H7 (cell line): Measurements from ENCODE around the gene RNF138. TPM values are rescaled to one million over a fixed set of nuclear protein-coding genes. Genes with fewer than 3 reads are reported as not detected.
"Not testable (repeated sequence)": the region's sequence is repeated elsewhere in the genome, so short reads cannot be mapped to it uniquely, and the experiment has no call there.

Experiments
- DNase-seq: peaks from one replicate; pipeline ENCODE4 v3.0.0; 2012
- H3K27me3 ChIP-seq: 2 replicates; pipeline ENCODE4 v1.6.0; 2011; ENCODE audit warnings: mild to moderate bottlenecking, low read length; ENCODE audit not compliant: control insufficient read depth, insufficient read depth
- H3K36me3 ChIP-seq: replicated peaks from 2 replicates; pipeline ENCODE4 v1.5.1; 2011; ENCODE audit warnings: low read length; ENCODE audit not compliant: control insufficient read depth, insufficient read depth
- H3K4me3 ChIP-seq: 2 replicates; pipeline ENCODE4 v1.5.1; 2011; ENCODE audit warnings: low read depth, mild to moderate bottlenecking, control low read depth, low read length, moderate library complexity; ENCODE audit not compliant: insufficient read depth
- total RNA-seq: library from RNA; depleted of rRNA; stranded (reverse); fragments of >200 nt; shearing (Covaris generic); gene quantifications from 2 replicates; pipeline ENCODE4 v1.2.3, GENCODE V29; 2014

The RNF138 gene
- total RNA-seq, 1 experiment from 2014 or later, result 130 TPM

DNA sequence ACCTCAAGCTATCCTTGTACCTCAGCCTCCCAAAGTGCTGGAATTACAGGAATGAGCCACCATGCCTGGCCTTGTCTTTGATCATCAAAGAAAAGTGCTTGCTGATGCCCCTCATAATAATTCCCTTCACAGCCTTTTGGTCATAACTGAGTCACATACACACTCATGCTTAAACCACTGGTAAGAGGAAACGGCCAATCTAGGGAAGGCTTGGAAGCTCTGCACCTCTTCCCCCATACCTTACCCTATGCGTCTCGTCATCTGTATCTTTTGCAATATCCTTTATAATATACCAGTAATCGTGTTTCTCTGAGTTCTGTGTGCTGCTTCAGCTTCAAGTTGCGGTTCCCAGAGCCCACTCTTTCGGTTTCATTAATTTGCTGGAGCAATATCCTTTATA is 4.8 kb upstream of the RNF138 start:
- H3K36me3 ChIP-seq, result no peaks in the 10 kb centered on the region; the same call in 1 of the 2 replicates
- no peak for DNase-seq

DNA sequence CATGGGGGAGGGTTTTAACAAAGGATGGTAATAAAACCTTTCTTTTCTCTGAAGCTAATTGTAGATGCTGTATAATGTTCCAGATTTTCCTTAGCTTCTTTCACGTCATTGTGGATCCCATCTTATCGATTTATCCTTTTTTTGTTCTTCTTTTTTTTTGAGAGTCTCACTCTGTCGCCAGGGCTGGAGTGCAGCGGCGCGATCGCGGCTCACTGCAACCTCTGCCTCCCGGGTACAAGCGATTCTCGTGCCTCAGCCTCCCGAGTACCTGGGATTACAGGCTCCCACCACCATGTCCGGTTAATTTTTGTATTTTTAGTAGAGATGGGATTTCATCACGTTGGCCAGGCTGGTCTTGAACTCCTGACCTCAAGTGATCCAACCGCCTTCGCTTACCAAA is 843 bp upstream of the RNF138 start:
- not testable (repeated sequence) for H3K27me3 ChIP-seq, H3K4me3 ChIP-seq, H3K36me3 ChIP-seq, DNase-seq

More for the DNA sequence above, 4.8 kb upstream of the RNF138 start:
- Histone ChIP-seq H3K27me3 (no peaks in the 10 kb centered on the region), H3K4me3 (no peak overlapping the region)

GRCh38 chr18:32091325-32091723 is 350 bp upstream of the RNF138 start:
- H3K27me3 ChIP-seq, result no peaks in the 10 kb centered on the region
- no peak for DNase-seq
- no peaks in the 10 kb centered on the region; the same call in none of the 2 replicates for H3K36me3 ChIP-seq
- H3K4me3 ChIP-seq, result peak overlapping the region; percentile 74

DNA sequence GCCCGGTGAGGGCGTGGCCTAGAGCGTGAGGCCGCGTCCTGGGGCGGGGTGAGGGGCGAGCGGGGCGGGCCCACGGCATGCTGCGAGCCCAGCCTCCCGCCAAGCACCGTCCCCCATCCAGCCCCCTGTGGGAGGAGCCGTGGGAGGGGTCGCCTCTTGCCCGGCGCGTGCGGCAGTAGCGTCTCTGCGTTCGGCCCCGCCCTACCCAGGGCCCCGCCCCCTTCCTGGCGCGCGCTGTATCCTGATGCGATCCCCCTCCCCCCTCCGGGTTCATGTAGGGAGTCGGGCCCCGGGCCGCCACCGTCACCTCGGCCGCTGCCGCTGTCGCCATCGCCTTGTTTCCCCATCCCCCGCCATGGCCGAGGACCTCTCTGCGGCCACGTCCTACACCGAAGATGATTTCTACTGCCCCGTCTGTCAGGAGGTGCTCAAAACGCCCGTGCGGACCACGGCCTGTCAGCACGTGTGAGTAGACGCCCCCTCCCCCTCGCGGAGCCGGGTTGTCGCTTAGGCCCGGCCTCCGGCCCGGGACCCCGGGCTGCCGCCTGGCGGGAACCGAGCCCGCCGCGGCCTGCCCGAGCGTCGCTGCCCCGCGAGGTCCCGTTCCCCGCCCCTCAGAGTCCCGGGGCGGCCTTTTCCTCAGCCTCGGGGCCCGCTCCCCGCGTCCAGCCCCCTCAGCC is 888 bp downstream of the RNF138 start:
- Histone ChIP-seq H3K36me3 (no peaks in the 10 kb centered on the region; the same call in none of the 2 replicates), H3K4me3 (peak overlapping the region; percentile 78)
- peak; percentile 99 for DNase-seq

GRCh38 chr18:32093102-32093511 is 1.4 kb downstream of the RNF138 start:
- peak; percentile 80 for DNase-seq

More for the DNA sequence above, 888 bp downstream of the RNF138 start:
- no peaks in the 10 kb centered on the region for H3K27me3 ChIP-seq

DNA sequence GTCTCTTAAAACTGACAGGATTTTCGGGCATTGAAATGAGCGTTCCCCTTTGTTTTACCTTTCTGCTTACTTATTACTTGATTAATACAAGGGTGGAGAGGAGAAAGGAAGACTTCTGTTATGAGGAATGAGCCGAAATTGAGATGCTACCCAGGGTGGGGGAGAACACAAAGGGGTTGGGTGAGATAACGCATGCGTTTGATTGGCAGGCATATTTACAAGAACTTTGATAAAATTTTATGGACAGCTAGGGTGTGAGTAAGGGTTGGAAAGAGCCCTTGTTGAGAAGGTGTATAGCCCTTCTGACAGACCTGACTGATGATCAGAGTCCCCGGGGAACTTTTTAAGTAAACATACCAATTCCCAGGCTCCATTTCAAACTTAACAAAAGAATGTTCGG is 1.8 kb downstream of the RNF138 start:
- Histone ChIP-seq H3K36me3 (no peaks in the 10 kb centered on the region; the same call in none of the 2 replicates), H3K27me3 (no peaks in the 10 kb centered on the region), H3K4me3 (peak overlapping the region; percentile 78)
- DNase-seq, result no peak

More at GRCh38 chr18:32093102-32093511, 1.4 kb downstream of the RNF138 start:
- H3K4me3 ChIP-seq, result peak overlapping the region; percentile 78
- no peaks in the 10 kb centered on the region for H3K27me3 ChIP-seq
- no peaks in the 10 kb centered on the region; the same call in none of the 2 replicates for H3K36me3 ChIP-seq

- Histone ChIP-seq H3K27me3 (no peaks in the 10 kb centered on the region), H3K4me3 (no peak overlapping the region), H3K36me3 (no peaks in the 10 kb centered on the region; the same call in 1 of the 2 replicates)
- DNase-seq, result no peak
Measured at GRCh38 chr18:32095192-32095899, 3.7 kb downstream of the RNF138 start.

DNA sequence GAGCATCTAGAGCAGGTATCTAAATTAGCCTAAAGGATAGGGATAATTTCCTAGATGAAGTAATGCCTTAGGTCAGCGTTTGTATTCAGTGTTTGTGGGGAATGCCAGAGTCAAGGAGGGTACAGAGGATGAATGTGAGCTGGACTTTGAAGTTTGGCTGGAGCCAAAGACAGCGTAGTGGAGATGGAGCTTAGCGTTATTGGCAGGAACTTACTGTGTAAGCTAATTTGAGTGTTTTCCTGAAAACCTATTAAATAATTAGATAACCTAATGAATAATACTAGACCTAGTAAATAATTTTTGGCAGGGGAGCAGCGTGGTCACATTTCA is 4.2 kb downstream of the RNF138 start:
- no peak for DNase-seq
- H3K36me3 ChIP-seq, result no peaks in the 10 kb centered on the region; the same call in 1 of the 2 replicates
- no peaks in the 10 kb centered on the region for H3K27me3 ChIP-seq
- no peak overlapping the region for H3K4me3 ChIP-seq

- Histone ChIP-seq H3K36me3 (no peaks in the 10 kb centered on the region; the same call in 1 of the 2 replicates), H3K27me3 (no peaks in the 10 kb centered on the region), H3K4me3 (no peak overlapping the region)
- DNase-seq, result no peak
Measured at GRCh38 chr18:32096946-32097345, 5.3 kb downstream of the RNF138 start.

DNA sequence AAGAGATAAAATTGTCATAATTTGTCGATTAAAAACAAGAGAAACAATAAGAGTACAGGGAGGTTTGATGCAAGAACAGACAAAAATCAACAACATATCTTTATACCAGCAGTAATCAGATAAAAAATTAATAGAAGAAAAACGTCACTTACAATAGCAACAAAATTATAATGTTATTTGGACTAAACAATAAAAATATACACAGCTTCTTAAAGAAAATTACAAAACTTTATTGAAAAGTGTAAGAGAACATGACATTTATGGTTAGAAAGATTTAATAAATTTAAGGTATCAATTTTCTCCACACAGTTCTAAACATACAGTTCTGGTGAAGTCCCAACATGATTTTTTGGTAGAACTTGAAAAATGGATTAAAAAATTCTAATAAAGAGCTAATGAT is 12.8 kb downstream of the RNF138 start:
- H3K4me3 ChIP-seq, result no peak overlapping the region
- no peak for DNase-seq
- H3K27me3 ChIP-seq, result no peaks in the 10 kb centered on the region
- no peaks in the 10 kb centered on the region; the same call in 1 of the 2 replicates for H3K36me3 ChIP-seq

GRCh38 chr18:32110005-32110404 is 18.3 kb downstream of the RNF138 start:
- no peak for DNase-seq
- no peak overlapping the region for H3K4me3 ChIP-seq
- peaks cover 2% of the 10 kb centered on the region for H3K36me3 ChIP-seq
- H3K27me3 ChIP-seq, result no peaks in the 10 kb centered on the region

- no peak overlapping the region for H3K4me3 ChIP-seq
- H3K27me3 ChIP-seq, result no peaks in the 10 kb centered on the region
- DNase-seq, result no peak
- peaks cover 2% of the 10 kb centered on the region for H3K36me3 ChIP-seq
Measured at GRCh38 chr18:32111706-32112105, 20.0 kb downstream of the RNF138 start.

DNA sequence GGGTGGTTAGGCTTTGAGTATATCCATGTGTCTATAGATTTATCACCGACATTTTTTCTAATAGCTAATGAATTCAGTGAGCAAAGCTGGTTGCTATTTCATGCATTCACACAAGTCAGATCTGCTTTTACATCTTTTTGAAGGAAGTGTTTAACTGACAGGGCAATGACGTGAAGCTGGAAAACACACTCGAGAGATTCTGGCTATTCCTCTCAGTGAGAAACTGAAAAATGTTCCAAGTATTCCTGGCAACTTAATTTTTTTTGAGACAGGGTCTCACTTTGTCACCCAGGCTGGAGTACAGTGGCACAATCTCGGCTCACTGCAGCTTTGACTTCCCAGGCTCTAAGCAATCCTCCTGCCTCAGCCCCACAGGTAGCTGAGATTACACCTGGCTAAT is 21.2 kb downstream of the RNF138 start:
- peaks cover 2% of the 10 kb centered on the region for H3K36me3 ChIP-seq
- DNase-seq, result no peak

DNA sequence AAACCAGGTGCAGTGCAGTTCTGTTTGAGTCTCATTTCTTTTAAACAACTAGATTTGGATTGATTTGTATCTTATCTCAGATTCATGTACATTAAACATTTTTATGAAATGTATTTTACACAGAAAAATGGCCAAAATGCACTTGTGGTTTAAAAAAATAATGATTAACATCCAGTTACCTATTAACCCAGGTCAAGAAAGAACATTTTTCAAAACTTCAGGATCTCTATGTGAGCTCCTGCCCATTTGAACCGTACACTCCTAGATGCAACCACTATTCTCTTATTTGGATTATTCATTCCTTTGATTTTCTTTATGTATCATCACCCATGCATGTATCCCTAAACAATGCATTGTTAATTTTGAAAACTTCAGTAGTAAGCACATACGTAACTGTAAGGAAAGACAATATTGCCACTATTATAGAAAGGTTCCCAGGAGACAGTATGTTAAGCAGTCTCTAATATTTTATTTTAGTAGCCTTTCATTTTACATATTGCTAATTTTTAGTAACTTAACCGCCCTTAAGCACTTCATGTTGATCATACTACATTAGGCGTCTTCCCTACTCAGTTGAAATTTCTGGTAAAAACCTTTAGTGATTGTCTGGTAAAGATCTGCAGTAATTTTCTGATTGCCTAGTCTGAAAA is 22.7 kb downstream of the RNF138 start:
- no peak overlapping the region for H3K4me3 ChIP-seq
- no peak for DNase-seq
- no peaks in the 10 kb centered on the region for H3K27me3 ChIP-seq
- H3K36me3 ChIP-seq, result peaks cover 2% of the 10 kb centered on the region

More for the DNA sequence above, 21.2 kb downstream of the RNF138 start:
- no peaks in the 10 kb centered on the region for H3K27me3 ChIP-seq
- H3K4me3 ChIP-seq, result no peak overlapping the region

- DNase-seq, result no peak
- no peak overlapping the region for H3K4me3 ChIP-seq
- no peaks in the 10 kb centered on the region; the same call in 1 of the 2 replicates for H3K27me3 ChIP-seq
- H3K36me3 ChIP-seq, result peaks cover 2% of the 10 kb centered on the region
Measured at GRCh38 chr18:32122039-32122438, 30.4 kb downstream of the RNF138 start.
